ENCODE data around the gene WWC1. TPM values are rescaled to one million over a fixed set of nuclear protein-coding genes. Genes with fewer than 3 reads are reported as not detected.

Gene WWC1
- total RNA-seq, 2 experiments from 2014 or later, result not detected

DNA sequence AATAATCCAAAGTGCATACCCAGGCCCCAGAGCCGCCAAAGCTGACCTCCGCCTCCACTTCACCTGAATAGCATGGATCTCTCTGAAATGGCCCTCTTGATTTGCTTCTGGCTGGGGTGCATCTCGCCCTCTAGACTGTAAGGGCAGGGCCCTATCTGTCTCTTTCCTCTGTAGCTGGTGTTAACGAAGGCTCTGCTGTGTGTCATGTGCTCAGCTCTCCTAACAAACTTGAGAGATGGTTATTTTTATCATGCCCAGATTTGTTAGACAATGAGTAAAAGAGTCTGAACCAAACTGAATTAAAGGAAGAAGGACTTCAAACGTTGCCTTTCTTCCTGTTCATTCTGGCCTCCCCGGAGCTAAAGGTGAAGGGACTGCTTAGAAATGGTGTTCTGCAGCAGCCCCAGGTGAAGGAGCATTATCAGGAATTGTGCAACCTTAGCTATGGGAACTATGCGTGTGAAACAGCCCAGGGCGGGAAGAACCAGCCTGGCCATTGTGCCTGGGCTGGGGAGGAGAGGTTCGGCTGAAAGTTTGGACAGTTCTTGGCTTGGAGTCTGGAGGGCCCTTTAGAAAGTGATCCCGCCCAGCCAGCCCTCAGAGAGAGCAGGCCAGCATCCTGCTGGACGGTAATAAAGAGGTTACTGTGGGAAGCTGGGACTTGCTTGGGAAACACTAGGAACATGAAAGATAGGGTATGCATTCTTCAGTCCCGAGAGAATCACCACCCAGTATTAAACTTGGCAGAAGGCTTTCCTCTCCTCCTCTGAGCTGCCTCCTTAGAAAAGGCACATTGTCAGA is 73.5 kb downstream of the WWC1 start:
- H3K9me3 ChIP-seq (ENCODE audit: low read length), result no peaks in the 10 kb centered on the region
- ChIA-PET CTCF (ENCODE audit: unreplicated experiment) (interaction anchor here (0.5 kb wide), 1 partner anchor 176 kb away, joined by 3 read pairs; no protein-coding TSS in a partner anchor), POLR2A (no interaction called here)
- intact Hi-C loops (cut with micrococcal nuclease; ENCODE audit: unreplicated experiment), result no loop called here
- H2AFZ ChIP-seq (ENCODE audit: low read length), result no peak overlapping the region
- H3K9me2 ChIP-seq (ENCODE audit: insufficient read depth, low read length), result no peaks in the 10 kb centered on the region
- no peaks in the 10 kb centered on the region for H3K36me3 ChIP-seq (ENCODE audit: insufficient read depth, low read length)
- no peaks in the 10 kb centered on the region for H4K20me1 ChIP-seq (ENCODE audit: insufficient read depth, low read length)
- H3K4me1 ChIP-seq (ENCODE audit: insufficient read depth, low read length, poor library complexity, severe bottlenecking), result no peaks in the 10 kb centered on the region
- DNase-seq (ENCODE audit: low spot score), result no peak
- BruUV-seq (replicated peaks), result no TSS peak
- H3K27ac ChIP-seq (ENCODE audit: low read depth, low read length, poor library complexity, severe bottlenecking), result no peak overlapping the region
- no peaks in the 10 kb centered on the region for H3K79me2 ChIP-seq (ENCODE audit: insufficient read depth, low read depth, low read length)
- TF ChIP-seq, protein P1, sequence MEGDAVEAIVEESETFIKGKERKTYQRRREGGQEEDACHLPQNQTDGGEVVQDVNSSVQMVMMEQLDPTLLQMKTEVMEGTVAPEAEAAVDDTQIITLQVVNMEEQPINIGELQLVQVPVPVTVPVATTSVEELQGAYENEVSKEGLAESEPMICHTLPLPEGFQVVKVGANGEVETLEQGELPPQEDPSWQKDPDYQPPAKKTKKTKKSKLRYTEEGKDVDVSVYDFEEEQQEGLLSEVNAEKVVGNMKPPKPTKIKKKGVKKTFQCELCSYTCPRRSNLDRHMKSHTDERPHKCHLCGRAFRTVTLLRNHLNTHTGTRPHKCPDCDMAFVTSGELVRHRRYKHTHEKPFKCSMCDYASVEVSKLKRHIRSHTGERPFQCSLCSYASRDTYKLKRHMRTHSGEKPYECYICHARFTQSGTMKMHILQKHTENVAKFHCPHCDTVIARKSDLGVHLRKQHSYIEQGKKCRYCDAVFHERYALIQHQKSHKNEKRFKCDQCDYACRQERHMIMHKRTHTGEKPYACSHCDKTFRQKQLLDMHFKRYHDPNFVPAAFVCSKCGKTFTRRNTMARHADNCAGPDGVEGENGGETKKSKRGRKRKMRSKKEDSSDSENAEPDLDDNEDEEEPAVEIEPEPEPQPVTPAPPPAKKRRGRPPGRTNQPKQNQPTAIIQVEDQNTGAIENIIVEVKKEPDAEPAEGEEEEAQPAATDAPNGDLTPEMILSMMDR (conservative IDR thresholded peaks at IDR 0.05; ENCODE audit: low read length), result no peak
- no peak for TF ChIP-seq EZH2phosphoT487 (IDR thresholded peaks at IDR 0.05; ENCODE audit: borderline replicate concordance, low read depth, low read length)
- H3K4me2 ChIP-seq (ENCODE audit: low read length), result no peak overlapping the region
- no peak overlapping the region for H3K4me3 ChIP-seq (ENCODE audit: low read depth, low read length, poor library complexity, severe bottlenecking)

DNA sequence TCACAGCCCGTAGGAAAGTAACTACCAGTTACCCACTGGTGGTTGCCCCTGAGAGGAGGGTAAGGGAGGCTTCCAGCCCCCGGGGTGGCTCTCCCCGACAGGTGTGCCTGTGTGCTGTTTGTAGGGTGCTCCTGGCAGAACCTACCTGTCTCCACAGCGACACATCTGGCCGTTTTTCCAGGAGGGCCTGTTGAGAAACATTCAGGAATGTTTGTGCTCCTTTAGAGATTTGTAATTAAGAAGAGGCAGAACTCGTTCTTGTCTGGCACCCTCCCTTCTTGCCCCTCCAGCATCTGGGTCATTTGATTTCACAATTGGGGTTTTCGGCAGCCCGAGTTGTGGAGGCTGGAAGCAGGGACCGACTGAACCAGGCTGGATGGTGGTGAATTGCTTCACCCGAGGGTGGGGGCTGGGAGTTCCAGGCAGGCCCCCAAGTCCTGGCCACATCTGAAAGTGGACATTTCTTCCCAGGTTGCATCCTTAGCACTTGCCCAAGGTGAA is 74.2 kb downstream of the WWC1 start:
- intact Hi-C loops (cut with micrococcal nuclease; ENCODE audit: unreplicated experiment), result no loop called here
- no TSS peak for BruUV-seq (replicated peaks)
- DNase-seq (ENCODE audit: low spot score), result no peak
- Histone ChIP-seq H4K20me1 (ENCODE audit: insufficient read depth, low read length) (no peaks in the 10 kb centered on the region), H3K27ac (ENCODE audit: low read depth, low read length, poor library complexity, severe bottlenecking) (no peak overlapping the region), H3K4me2 (ENCODE audit: low read length) (no peak overlapping the region), H3K36me3 (ENCODE audit: insufficient read depth, low read length) (no peaks in the 10 kb centered on the region), H2AFZ (ENCODE audit: low read length) (no peak overlapping the region), H3K9me2 (ENCODE audit: insufficient read depth, low read length) (no peaks in the 10 kb centered on the region), H3K79me2 (ENCODE audit: insufficient read depth, low read depth, low read length) (no peaks in the 10 kb centered on the region), H3K9me3 (ENCODE audit: low read length) (no peaks in the 10 kb centered on the region), H3K4me3 (ENCODE audit: low read depth, low read length, poor library complexity, severe bottlenecking) (no peak overlapping the region), H3K4me1 (ENCODE audit: insufficient read depth, low read length, poor library complexity, severe bottlenecking) (no peaks in the 10 kb centered on the region)
- CTCF ChIA-PET (ENCODE audit: unreplicated experiment), result no interaction called here
- no peak for TF ChIP-seq EZH2phosphoT487 (IDR thresholded peaks at IDR 0.05; ENCODE audit: borderline replicate concordance, low read depth, low read length)
- TF ChIP-seq, protein P1 (conservative IDR thresholded peaks at IDR 0.05; ENCODE audit: low read length), result peak; percentile 30; the same call in 1 of the 2 replicates
- POLR2A ChIA-PET, result no interaction called here

DNA sequence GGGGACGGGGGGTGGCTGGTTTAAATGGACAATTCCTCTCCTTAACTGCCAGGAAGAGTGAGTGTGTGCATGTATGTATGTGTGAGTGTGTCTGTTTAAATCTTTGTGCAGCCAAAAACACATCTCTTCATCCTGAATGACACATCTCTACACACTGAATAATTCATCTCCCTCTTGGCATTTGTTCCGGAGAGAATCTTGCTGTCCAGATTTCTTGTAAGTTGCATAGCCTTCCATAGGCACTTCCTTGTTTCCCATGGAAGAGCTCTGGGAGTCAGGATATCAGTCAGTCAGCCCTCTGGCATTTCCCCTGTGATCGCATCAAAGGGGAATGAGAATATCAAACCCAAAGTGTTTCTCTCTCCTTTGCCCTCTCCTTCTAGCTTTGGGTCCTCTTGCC is 74.7 kb downstream of the WWC1 start:
- Histone ChIP-seq H3K4me3 (ENCODE audit: low read depth, low read length, poor library complexity, severe bottlenecking) (no peak overlapping the region), H3K9me3 (ENCODE audit: low read length) (no peaks in the 10 kb centered on the region), H3K4me1 (ENCODE audit: insufficient read depth, low read length, poor library complexity, severe bottlenecking) (no peaks in the 10 kb centered on the region), H3K36me3 (ENCODE audit: insufficient read depth, low read length) (no peaks in the 10 kb centered on the region), H4K20me1 (ENCODE audit: insufficient read depth, low read length) (no peaks in the 10 kb centered on the region), H3K79me2 (ENCODE audit: insufficient read depth, low read depth, low read length) (no peaks in the 10 kb centered on the region), H2AFZ (ENCODE audit: low read length) (no peak overlapping the region), H3K4me2 (ENCODE audit: low read length) (no peak overlapping the region), H3K9me2 (ENCODE audit: insufficient read depth, low read length) (no peaks in the 10 kb centered on the region), H3K27ac (ENCODE audit: low read depth, low read length, poor library complexity, severe bottlenecking) (no peak overlapping the region)
- no TSS peak for BruUV-seq (replicated peaks)
- ChIA-PET CTCF (ENCODE audit: unreplicated experiment) (no interaction called here), POLR2A (no interaction called here)
- intact Hi-C loops (cut with micrococcal nuclease; ENCODE audit: unreplicated experiment), result no loop called here
- no peak for TF ChIP-seq EZH2phosphoT487 (IDR thresholded peaks at IDR 0.05; ENCODE audit: borderline replicate concordance, low read depth, low read length)
- TF ChIP-seq, protein P1 (conservative IDR thresholded peaks at IDR 0.05; ENCODE audit: low read length), result no peak
- no peak for DNase-seq (ENCODE audit: low spot score)
